Endothelial cell of hepatic sinusoid (primary cell): ENCODE data around the gene FOXO3.

ENCODE experiments used
- in situ Hi-C: cut with HindIII; loops from 2 replicates; pipeline ENCODE4 v1.10.0; 2017; ENCODE audit warnings: low sequenced_read_pairs

Gene FOXO3

DNA sequence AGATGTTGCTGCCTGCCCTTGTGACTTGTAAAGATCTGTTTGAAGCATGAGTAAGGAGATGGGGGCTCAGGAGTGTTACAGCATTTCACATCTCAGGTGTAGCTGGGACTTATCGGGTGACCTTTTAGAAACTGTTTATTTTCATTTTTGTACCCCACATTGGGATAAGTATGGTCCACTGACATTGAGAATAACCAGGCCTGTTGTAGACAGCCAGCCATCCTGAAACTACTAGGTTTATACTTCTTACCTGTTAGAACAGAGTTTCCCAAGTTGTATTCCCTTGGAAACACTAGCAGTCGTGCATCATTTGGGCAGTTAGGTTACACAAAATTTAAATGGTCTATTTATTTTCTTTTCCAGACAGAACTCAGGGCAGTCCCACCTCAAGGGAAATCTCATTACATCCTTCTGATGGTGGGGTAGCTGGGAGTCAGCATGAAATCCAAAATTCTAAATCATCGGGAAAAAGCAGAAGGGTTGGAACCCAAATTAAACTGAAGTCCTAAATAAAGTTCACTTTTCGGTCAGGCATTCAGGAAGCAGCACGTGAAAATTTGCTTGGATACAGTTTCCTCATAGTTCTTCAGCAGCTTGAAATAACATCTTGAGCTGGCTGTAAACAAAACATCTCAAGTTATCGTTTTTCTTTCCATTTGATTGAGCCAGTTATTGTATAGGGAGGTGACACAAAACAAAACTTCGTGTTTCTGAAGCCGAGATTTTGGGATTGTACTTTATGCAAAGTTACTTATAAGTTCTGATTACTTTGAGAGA is 30.5 kb downstream of the FOXO3 start:
- in situ Hi-C loops = no loop called here

DNA sequence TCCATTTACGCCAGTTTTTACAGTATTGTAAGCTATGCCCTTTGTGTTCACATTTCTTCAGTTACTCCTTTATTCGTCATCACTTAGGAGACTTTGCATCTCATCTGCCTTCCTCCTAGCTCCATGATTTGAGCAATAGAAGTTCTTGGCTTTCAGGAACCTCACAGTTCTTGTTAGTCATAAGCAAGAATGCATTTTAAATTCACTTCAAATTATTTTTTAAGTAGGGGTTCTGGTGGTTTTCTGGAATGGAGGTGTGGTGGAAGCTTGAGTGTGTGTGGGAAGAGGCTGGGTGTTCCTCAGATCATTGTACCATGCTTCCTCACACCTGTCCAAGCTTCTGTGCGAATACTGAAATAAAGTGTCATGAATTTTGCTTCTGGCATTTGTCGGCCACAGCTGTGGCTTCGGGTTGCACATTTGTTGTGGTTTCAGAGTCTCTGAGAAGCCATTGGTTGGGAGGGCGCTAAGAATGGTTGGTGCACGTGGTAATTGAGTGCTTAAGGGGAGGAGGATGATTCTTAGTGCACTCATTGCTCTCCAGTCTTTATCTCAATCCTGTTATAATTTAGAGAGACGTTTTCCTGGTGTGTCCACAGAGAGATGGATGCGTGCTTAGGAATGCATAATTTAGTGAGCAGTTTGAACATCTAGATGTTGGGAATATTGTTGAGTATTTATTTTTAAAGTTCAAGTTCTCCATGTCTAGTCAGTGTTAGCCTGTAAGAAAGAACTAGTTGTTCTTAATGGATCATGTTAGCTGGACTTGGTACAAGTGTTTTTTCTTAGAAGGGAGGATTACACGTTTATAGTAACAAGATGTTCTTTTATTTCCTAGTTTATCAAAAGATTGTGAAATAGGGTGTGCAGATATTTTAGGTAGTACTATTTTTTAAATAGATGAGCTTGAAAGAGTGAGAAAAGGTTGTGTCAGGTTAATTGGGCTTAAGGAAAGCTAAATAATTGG is 31.9 kb downstream of the FOXO3 start:
- in situ Hi-C loops = no loop called here

DNA sequence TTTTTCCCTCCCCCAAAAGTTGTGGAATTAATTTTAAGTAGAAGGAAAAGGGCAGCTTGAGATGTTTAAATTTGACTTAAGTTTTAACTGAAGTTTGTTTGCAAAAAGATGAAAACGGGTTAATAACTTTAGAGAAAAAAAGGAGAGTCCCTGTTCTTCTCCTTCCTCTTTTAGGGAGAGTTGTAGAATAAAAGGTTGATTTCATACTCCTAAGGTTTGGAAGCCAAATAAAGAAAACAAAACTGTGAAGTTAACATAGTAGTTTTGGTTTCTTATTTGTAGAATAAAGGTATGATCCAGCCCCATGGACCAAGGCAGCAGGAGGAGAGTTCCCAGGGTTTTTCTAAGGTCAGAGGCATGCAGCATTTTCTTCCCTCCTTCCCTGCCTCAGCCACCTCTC is 33.4 kb downstream of the FOXO3 start:
- in situ Hi-C loops = no loop called here

DNA sequence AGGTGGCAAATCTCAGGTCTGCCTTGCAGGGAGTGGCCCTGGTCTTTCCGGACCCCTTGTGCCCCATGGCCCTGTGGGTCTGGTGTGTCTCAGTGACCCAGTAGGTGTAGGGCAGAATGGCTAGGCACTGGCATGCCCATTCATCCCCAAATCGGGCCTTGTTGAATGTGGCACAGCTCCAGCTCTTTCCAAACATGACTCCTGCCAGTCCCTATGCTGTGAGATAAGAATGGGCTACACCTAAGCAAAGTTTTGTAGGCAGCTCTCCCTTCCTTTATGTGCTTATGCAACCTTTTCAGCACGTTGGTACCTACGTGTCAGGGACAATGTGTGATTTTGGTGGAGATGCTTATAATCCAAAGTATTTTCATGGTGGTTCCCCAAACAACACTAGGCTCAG is 33.9 kb downstream of the FOXO3 start:
- in situ Hi-C loops = no loop called here

DNA sequence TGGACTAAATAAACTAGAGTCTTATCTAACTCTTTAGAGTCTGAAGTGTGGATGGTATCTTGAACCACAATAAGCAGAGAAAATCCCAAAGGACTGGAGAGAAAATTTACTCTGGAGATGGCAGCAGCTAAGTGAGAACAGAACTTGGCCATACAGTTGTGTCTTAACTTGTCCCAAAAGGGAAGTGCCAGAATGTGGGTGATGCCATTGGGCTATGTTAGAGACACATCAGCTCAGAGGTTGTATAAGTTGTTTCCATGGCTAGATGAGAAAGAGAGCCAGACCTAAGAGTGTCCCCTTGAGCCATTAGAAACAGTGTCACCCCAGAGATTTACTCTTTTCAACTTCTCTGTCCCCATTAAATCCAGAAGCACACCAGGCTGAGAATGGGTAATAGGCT is 36.2 kb downstream of the FOXO3 start:
- in situ Hi-C loops = no loop called here

DNA sequence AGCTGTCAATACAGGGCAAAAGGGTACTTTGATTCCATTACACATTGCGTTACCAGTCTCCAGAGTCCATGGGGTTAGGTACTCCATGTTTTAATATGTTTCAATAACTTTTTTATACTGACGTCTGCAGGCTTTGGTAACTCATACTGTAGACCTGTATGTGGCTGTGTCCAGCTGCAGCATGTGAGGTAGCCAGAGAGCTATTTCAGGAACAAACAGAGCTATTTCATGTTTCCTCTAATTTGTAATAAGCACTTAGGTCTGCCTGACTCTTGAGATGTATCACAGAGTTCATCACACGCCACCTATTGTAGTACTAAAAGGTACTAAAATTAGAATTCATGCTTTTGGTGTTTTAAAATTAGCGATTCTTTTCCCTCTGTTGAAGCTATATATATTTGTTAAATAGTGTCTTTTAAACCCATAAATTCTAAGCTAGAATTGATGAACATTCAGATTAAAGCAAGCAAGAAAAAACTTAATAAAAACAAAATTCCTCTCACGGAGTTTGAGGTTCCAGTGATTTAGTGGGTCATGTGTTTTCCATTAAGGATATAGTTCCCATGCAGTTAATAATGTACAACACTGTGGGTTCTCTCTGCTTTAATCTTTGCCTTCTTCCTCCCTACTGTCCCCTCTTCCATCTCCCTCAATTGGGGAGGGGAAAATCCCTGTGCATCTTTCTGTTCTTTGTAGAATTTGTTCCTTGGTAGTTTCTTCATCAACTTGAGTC is 37.0 kb downstream of the FOXO3 start:
- in situ Hi-C loops = no loop called here

DNA sequence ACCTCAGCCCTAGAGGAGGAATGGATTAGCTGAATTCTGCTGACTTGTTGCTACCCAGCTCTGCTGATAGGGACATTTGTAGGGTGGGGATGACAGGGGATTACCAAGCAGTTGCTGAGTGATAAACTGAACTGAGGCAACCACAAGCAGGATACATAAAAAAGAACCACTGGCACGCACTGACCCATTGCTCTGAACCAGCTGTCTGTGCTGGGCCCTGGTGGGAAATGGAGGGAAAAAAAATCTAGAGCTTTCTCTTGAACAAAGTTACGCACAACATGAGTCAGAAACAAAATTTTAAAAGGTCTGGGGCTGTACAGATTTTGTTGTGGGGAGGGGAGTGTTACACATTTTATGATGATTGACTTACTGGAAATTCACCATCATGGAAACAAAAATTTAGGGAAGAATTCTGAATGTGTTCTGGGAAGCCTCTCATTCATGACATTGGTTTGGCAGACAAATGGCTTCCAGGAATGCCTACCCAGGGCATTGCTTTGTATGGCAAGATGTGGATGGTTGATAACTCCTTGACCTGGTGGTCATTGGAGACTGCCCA is 37.7 kb downstream of the FOXO3 start:
- in situ Hi-C loops = no loop called here

DNA sequence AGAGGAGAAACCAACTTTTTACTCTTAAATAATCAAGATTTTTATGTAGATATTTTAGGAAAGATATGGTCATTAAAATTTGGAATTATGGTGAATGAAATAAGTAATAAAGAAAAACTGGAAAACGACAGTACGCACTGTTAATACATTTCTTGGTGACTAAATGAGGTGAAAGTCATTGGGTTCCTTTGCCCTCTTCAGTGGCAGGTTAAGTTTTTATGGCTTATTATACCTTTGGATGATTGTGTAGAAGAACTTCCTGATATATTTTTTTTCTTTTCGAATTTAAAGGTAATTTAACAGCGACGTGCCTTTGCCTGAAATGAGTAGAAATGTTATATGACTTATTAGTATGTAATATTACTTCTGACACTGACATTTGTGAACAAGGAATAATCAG is 43.4 kb downstream of the FOXO3 start:
- in situ Hi-C loops = no loop called here

DNA sequence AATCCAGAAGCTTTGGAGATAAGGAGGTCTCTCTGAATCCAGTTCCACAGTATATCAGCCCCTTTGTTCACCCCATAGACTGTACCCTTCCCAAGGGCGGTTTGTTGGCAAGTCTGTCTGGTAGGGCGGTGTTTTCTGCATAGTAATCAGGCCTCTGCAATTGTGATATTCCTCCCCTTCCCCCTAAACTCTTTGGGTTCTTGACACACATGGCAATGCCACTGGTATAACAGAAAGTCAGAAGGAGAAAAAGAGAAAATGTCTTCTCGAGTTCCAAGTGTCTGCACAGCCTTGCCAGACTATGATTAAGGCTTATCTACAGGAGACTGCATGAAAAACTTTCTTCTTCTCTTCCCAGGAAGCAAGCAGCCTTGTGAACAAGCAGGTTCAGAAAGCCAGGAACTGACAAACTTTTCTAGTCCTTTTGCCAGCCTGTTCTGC is 45.6 kb downstream of the FOXO3 start:
- in situ Hi-C loops = no loop called here

DNA sequence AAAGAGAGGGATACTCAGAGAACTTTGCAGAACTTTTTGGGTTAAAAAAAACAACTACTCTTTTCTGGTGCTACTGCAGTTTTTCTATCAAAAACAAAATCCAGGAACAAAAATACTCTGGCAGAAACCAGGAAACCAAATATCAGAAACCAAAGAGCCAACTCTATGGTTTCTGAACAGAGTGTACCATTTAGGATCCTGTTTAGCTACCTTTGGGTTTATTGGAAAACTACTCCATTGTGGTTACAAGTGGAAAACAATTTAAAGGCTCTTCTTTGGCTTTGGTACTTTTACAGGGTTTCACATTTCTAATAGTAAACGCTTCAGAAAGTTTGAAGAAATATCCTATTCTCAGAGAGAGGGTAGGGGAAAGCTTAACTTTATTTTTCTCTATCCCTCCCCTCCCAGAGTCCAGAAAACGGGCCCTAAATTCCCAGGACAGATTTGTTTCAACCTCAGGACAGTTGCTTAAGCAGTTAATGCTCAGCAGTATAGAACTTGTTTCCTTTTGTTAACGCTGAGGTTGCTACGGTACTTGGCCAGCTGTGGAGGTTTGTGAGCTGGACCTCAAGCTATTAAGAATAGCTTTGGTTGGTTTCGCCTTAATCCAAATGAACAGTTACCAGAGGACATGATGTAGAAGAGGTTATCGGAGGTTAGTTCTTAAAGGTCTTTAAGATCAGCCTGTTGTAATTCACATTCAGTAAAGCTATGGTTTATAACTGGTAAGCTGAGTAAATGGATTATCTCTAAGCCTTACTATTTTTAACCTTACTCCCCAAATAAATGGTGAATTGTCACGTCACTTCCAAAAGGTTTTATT is 47.9 kb downstream of the FOXO3 start:
- in situ Hi-C loops = no loop called here

DNA sequence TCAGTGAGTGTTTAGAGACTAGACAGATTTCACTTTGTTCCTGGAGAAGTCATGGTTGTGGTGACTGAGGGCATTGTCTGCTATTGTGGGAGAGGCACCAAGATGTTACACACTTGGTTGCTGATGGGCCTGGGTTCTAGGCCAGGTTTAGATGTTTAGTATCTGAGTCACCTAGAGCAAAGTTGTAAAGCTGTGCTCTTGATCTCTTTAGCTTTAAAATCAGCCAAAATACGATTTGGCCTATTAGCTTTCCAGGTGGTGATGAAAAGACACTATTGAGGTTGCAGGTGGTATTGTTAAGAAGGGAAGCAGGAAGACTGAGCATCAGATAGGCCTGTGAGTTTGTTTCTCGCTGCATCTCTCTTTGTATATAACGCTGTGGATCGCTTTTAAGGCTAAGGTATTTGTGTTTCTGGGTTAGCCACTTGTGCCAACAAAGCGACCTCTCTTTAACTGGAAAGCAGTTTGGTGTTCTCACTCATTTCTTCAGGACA is 48.6 kb downstream of the FOXO3 start:
- in situ Hi-C loops = no loop called here

DNA sequence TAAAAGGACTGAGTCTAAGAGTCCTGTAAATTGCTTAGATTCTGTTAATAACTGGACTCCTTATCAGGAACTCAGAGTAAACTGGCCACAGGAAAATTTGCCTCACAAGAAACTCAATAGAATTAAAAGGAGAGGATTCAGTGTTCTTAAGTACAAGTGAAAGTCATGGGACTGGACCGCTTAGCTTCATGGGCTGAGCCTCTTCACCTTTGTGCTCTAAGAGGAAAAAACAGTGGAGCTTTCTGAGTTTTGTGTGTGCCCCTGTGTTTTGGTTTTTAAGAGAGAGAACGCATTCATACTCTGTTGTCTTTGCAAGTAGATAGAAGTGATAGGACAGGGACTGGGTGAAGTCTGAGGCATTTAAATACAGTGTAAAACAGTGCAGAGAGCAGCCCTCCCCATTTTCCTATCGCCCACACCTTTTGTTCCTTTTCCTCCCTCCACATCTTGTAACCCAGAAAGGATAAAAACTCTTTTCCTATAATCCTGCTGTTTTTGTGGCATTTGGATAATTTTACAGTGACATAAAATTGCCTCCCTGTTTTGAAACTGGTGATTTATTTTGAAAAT is 49.6 kb downstream of the FOXO3 start:
- in situ Hi-C loops = no loop called here

DNA sequence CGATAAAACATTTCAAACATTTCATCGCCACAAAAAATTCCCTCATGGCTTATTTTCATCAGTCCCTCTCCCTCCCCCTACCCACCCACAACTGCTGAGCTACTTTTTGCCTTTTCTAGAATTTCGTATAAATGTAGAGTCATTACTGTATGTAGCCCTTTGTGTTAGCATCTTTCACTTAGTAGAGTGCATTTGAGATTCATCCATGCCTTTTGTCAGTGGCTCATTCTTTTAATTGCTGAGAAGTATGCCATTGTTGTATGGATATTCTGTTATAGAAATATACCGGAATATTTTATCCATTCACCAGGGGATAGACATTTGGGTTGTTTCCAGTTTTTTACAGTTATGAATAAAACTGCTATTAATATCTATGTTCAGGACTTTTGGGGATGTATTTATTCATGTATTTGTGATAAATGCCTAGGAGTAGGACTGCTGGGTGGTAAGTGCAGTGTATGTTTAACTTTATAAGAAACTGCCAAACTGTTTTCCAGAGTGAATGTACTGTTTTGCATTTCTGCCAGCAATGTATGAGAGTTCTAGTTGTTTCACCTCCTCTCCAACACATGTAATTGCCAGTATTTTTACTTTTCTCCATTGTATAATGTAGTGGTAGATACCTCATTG is 50.4 kb downstream of the FOXO3 start:
- in situ Hi-C loops = no loop called here

DNA sequence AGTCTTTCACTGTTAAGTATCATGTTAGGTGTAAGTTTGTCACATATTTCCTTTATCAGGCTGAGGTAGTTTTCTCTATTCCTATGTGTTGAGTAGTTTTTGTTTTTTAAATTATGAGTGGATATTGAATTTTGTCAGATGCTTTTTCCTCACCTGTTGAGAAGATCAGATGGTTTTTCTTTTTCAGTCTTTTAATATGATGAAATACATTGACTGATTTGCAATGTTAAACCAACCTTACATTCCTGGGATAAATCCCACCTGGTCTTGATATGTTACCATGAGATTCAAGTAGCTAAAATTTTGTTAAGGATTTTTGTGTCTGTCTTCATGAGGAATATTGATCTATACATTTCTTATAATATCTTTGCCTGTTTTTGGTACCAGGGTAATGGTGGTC is 52.1 kb downstream of the FOXO3 start:
- in situ Hi-C loops = no loop called here

DNA sequence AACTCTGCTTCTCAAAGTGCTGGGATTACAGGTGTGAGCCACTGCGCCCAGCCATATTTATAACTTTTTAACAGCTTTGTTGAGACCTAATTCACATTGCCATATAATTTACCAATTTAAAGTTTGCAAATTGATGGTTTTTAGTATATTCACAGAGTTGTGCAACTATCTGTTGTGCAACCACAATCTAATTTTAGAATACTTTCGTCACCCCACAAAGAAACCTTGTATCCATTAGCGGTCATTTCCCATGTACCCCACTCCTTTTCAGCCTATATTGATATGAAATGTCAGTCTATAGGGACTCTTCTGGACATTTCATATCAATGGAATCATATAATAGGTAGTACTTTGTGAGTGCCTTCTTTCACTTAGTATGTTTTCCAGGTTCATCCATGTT is 55.8 kb downstream of the FOXO3 start:
- in situ Hi-C loops = no loop called here

DNA sequence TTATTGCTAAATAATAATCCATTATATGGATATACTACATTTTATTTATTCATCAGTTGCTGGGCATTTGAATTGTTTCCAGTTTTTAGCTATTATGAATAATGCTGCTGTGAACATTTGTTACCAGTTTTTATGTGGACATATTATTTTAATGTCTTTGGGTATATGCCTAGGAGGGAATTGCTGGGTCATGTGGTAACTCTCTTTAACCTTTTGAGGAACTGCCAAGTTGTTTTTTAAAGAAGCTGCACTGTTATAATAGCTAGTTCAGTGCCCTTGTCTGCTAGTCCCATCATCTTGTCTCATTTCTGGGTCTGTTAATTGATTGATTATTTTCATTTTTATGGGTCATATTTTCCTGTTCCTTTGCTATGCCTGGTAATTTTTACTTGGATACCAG is 56.3 kb downstream of the FOXO3 start:
- in situ Hi-C loops = no loop called here

DNA sequence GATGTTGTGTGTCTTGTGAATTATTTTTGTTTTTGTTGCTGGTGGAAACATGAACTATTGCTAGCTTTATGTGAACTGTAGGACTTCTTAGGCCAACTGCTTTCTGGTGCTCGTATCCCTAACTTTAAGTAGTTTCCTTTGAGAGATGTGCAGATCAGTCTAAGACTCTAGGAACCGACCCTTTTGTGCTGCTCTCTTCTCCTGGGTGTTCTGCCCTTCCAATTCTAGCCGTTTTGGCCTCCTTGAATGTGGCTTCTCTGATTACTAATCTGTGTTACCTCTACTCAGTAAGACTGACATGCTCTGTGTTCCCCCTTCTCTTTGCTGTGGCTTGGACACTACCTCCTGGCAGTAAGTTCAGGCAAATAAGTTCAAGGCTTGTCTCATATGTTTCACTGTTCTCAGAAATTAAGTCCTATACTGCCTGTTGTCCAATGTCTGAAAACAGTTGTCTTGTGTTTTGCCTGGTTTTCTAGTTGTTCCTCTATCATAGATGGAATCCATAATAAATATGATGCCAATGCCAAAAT is 58.0 kb downstream of the FOXO3 start:
- in situ Hi-C loops = no loop called here

DNA sequence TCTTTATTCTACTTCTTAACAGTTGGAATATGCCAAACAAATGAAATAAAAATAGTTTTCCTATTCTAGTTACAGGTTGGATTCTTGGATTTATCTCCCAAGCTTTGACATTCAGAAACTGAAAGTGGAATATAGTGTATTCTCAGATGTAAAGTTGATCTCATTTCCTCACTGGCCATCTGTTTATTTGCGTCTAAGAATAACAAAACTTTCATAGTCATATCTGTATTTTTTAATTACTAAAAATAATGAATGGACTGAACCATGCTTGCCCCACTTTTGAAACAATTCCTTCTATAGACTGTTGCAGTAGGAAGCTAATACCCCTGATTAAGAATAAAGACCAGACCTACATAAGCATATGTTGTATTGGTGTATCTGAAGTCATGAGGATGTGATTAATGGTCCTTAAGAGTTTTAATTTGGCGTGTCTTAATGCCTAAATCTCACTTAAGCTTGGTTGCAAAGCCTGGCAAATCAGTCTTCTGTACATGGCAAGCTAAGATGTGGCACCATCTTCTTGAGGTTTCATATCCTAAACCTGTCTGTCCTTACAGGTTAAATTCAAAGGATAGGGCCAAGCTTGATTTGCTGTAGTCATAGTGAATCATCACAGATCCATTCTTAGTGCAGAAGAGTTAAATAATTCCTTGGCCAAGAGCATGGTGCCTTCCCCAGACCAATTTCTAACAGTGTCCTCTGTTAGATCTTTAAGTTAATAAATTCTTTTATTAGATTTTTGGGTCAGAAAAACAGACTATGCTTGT is 58.9 kb downstream of the FOXO3 start:
- in situ Hi-C loops = loop anchor here (5.0 kb wide), 1 partner anchor 57 kb away; the partner anchor contains the start of gene FOXO3
